HG02588 (cell line): ENCODE measurements around the gene LCMT2.
"Not testable (repeated sequence)": the region's sequence is repeated elsewhere in the genome, so short reads cannot be mapped to it uniquely, and the experiment has no call there.

Experiments
- ATAC-seq: cut with Tn5 transposase; IDR thresholded peaks from one replicate; pipeline ENCODE4 v1.9.1; 2021; ENCODE audit warnings: mild to moderate bottlenecking, moderate library complexity; ENCODE audit not compliant: unreplicated experiment

Gene LCMT2

GRCh38 chr15:43316016-43316970 lies 14.1 kb downstream of the LCMT2 start:
- no peak for ATAC-seq

- no peak for ATAC-seq
Measured at GRCh38 chr15:43314171-43314570, 16.2 kb downstream of the LCMT2 start.

- ATAC-seq: no peak
Measured at GRCh38 chr15:43312378-43312777, 18.0 kb downstream of the LCMT2 start.

GRCh38 chr15:43302205-43302817 lies 28.1 kb downstream of the LCMT2 start, which contains the start of gene TGM7:
Gene TGM7, minus strand, starts transcription at chr15:43302255.
- no peak for ATAC-seq

- no peak for ATAC-seq
Measured at GRCh38 chr15:43299884-43300283, 30.5 kb downstream of the LCMT2 start.

GRCh38 chr15:43299411-43299810 lies 31.0 kb downstream of the LCMT2 start:
- no peak for ATAC-seq

GRCh38 chr15:43294091-43294706 lies 36.2 kb downstream of the LCMT2 start:
- no peak for ATAC-seq

- no peak for ATAC-seq
Measured at GRCh38 chr15:43293432-43293831, 36.9 kb downstream of the LCMT2 start.

GRCh38 chr15:43292375-43293078 lies 37.8 kb downstream of the LCMT2 start:
- ATAC-seq: no peak

GRCh38 chr15:43289656-43290055 lies 40.7 kb downstream of the LCMT2 start:
- ATAC-seq: not testable (repeated sequence)

GRCh38 chr15:43287254-43287653 lies 43.1 kb downstream of the LCMT2 start:
- no peak for ATAC-seq

- no peak for ATAC-seq
Measured at GRCh38 chr15:43286074-43286473, 44.3 kb downstream of the LCMT2 start.

- no peak for ATAC-seq
Measured at GRCh38 chr15:43285609-43286037, 44.8 kb downstream of the LCMT2 start.

GRCh38 chr15:43283526-43283925 lies 46.8 kb downstream of the LCMT2 start:
- no peak for ATAC-seq

- no peak for ATAC-seq
Measured at GRCh38 chr15:43281926-43282602, 48.3 kb downstream of the LCMT2 start.

- no peak for ATAC-seq
Measured at GRCh38 chr15:43280996-43281395, 49.4 kb downstream of the LCMT2 start.

GRCh38 chr15:43279496-43279895 lies 50.9 kb downstream of the LCMT2 start:
- ATAC-seq: no peak

- ATAC-seq: no peak
Measured at GRCh38 chr15:43278869-43279268, 51.5 kb downstream of the LCMT2 start.

- ATAC-seq: no peak
Measured at GRCh38 chr15:43277901-43278300, 52.5 kb downstream of the LCMT2 start.

GRCh38 chr15:43277231-43277823 lies 53.0 kb downstream of the LCMT2 start:
- no peak for ATAC-seq
